DMS114 treated with DMSO at 0.1 percent for 48 hours (cell line): ENCODE data around the gene LYSMD2.

ENCODE experiments used
- DNase-seq: peaks from one replicate; lab custom pipeline; 2025; ENCODE audit not compliant: unreplicated experiment; lab: John Stamatoyannopoulos, UW

Gene LYSMD2

DNA sequence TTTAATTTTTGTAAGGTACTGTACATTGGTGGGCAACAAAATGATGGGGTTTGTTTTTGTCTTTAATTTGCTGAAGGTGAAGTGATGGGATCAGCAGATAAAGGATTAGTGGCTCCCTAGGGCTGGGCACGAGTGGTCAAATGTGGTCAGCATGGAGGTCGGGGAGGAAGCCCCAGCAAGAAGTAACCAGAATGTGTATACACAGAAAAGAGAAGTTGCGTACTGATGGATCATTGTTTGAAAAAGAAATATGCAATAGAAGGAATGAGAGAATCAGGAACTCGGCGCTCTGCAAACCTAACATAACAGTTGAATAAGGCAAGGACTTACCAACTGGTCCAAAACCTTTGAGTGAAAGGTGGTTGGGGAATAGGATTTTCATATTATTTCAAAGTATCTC, 15.4 kb upstream of the LYSMD2 start:
- no peak for DNase-seq

GRCh38 chr15:51751697-51752683, 14.5 kb upstream of the LYSMD2 start:
- DNase-seq: no peak

DNA sequence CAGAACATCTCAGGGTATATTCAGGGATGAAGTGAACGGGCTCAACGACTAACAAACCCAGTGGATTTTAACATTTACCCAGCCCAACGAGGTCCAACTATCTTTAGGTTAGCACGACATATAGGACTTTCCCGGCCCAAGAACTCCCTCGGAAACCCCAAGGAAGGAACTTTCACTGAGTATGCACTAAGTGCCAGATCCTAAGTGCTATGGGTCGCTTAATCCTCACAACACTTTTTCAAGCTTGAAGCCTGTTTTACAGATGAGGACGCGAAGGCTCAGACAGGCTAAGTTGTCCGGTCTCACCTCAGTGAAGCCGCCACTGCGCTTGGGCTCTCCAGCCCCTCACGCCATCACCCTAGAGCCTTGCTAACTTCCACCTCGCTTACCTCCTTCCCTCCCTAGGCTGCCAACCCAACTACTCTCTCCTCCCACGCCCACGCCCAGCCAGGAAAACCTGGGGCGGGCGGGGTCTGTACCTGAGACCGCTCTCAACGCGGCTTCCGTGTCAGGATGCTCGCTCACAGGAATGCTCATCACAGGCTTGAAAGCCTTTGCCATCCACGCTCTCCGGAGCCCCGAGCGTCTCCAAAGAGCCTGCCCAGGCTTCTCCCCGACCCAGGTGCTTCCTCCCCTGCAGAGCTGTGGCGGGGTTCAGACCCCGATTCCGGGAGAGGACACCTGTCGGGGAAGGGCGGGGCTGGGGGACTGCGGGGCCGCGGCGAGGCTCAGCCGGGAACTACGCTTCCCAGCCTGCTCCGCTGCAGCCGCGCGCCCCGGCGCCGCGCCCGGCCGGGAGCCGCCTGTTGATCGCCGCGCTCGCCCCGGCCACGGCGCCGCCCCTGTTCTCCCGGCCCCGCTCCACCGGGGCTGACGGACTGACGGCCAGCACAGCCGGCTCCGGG, 13.6 kb upstream of the LYSMD2 start, which contains the start of gene TMOD2:
TMOD2 (plus strand) TSS at position 806 of the 905 bp plus-strand sequence. CDS start 14,845 bp downstream, outside the sequence.
- no peak for DNase-seq

DNA sequence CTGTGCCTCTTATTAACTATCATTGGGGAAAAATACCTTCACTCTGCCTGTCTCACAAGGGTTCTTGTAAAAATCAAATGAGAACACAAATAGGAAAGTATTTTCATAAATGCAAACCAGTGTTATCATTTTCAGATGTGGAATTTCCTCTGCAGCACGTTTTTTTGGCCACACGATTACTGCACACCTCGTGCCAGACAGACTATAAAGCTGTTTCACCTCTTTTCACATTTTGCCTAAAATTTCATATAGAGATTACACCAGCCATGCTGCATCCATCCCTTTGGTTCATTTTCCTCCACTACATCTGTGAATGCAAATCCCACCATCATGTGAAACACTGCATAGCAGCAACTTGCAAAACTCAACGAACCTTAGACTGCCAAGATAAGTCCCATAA, 12.7 kb upstream of the LYSMD2 start:
- DNase-seq: no peak

DNA sequence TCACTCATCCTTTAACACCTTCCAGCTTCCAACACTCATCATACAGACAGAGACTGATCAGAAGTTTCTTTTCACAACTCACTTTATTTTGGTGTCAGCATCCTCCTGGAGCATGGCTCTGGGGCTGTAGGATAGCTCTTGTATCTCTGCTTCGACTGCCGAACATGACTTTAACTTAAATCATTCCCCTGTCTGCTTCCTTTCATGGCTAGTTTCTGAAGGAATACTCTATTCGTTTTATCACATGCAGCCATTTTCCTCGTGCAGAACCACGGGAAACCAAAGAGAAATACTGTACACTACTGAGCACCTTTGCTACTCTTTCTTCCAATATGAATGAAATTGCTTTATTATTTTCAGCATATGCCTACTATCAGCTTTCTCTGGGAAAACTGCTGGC, 11.9 kb upstream of the LYSMD2 start:
- no peak for DNase-seq

DNA sequence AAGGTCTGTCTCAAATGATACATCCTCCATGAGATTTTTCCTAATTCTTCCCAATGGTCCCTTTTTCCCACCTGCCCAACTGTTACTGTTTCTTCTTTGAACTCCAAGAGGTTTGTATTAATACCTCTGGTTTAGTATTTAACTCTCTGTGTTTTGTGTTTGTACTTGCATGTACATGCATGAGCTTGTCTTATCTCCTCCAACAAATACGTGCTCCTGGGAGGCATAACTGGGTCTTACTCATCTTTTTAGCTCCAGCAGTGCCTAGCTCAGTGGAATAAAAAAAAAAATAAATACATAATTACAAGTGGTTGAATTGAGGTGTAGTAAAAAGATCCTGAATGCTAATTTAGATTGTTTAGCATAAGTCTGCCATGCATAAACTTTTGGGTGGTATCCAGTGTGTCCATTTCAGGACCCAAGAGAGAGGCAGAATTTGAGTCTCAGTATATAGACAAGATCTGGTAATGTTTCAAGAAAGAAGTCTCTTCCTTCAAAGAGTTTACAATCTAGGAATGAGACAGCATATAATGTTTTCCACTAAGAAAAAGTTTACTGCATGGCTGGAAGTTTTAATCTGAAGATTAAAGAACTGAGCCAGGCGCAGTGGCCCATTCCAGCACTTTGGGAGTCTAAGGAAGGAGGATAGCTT, 1.7 kb upstream of the LYSMD2 start:
- DNase-seq: no peak

GRCh38 chr15:51738553-51738952, 1.1 kb upstream of the LYSMD2 start:
- no peak for DNase-seq

DNA sequence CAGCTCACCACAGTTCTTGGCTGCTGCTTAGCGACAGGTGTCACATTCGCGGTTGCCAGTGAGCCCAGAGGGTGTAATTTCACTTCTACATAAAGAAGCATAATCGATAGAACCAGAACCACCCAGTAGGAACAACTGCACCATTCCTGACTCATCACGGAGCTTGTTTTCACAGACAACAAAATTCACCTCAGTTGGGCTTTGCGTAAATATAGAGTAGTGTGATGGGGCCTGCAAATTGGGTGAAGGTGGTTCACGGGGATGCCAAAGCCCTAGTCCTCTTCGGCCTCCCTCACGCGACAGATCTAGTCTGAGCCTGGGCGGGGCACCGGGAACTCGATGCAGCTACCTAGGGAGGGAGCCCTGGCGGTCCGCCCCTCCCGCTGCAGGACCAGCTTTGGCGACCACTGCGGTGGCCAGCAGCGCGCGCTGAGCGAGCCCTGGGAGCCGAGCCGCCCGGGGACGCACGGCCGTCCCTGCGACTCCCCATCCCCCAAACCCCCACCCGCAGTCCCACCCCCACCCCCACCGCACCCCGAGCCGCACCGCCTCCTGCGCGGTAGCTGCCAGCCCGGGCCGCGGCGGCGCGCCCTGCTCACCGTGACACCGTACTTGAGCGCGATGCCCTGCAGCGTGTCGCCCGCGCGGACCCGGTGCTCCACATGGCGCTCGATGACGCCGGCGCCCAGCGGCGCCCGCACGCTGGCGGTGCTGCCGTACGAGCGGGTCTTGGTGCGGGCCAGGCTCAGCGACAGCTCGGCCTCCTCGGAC, 519 bp downstream of the LYSMD2 start:
- DNase-seq: peak; percentile 27

GRCh38 chr15:51736069-51736468, 1.4 kb downstream of the LYSMD2 start:
- no peak for DNase-seq

- no peak for DNase-seq
Measured at GRCh38 chr15:51735228-51736010, 2.0 kb downstream of the LYSMD2 start.

DNA sequence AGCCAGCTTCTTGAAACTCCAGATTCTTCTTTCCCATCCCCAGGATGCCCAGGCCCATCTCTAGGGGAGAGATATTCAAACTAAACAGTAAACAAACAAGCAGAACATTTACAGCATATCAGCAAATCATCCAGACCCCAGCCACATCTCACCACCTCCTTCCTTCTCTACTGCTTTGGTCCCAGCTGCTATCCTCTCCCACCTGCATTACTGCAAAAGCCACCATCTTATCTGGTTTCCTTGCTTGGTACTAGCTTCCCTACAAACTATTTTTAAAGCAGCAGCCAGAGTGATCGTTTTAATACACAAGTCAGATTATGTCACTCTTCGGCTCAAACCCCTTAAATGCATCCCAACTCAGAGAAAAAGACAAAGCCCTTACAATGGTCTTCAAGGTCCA, 4.8 kb downstream of the LYSMD2 start:
- DNase-seq: no peak

- no peak for DNase-seq
Measured at GRCh38 chr15:51731549-51732267, 5.7 kb downstream of the LYSMD2 start.

GRCh38 chr15:51727141-51727897, 10.1 kb downstream of the LYSMD2 start:
- DNase-seq: no peak

DNA sequence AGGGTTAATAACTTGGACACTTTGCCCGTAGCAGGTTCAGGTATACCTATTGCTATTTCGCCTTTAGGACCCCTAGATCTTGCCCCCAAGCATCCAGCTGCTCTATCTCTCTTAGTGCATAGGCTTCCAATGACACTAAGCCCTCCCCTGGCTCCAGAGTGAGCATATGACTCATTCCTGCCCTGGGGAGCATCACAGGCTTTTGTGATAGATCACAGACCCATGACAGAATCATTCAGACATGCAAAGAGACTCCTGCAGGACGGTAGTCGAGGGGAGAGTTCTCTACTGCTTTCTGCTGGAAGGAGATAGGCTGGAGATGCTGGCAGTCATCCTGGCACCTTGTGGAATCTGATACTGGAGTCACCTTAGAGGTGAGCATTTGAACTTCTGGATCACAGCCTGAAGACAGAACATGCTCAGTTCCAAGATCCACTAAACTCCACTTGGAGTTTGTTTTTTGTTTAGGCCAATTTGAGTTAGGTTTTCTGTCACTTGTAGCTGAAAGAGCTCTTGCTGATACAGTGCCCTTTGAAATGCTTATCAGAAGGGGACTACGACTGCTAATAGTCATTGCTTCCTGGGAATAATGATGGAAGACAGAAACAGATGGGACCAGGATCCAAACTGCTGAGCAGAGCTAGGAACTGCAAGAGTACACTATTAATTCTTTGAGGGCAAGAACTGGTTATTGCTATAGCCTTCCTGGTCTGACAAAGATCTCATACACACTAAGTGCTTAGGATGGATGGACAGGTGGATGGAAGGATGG, 11.0 kb downstream of the LYSMD2 start:
- no peak for DNase-seq

DNA sequence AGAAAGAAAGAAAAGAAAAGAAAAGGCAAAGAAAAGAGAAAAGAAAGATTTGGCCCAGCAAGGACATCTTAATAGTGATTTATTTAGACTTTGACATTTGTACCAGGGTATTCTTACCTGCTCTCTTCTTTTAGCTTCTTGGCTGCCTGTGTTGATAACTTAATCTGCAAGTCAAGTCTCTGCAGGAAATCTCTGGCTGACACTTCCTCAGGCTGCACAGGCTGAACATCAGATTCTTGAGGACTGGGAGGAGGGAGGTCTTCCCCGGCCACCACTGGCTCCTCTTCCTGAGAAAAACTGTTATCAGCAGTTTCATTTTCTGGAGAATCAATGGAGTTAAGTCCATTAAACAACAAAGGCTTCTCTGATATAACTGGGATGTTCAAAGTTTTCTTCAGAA, 12.8 kb downstream of the LYSMD2 start:
- DNase-seq: no peak

GRCh38 chr15:51724199-51724598, 13.3 kb downstream of the LYSMD2 start:
- no peak for DNase-seq

DNA sequence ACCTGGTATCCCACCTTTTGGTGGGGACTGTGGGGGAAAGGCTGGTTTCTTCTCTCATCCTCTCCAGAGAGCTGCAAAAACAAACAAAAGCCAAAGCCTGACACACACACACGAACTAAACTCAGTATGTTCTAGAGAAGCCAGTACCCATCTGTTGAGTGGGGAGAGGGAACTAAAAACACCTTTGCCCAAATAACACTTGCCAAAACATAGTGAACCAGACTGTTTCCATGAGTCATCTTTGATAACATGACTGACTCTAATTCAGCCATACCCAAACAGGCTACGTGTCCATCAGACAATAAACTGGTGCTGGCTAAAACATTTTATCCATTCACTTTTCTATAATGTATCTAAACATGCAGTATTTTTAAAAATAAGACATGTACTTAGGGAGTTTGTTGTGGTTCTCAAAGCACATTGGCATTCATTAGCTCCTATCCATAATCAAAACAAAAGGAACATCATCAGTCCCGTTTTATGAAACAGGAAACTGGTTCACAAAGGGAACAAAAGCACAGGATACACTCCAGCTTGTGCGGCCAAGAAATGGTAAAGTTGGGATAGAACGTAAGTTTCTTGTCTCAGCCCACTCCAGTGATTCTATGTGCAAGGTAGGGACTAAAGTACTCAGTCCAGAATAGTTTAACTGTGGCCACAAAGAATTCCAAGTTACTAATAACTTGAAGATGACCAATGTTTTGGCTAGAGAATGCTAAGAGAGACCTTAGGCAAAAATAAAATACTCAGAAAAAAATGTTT, 16.1 kb downstream of the LYSMD2 start:
- no peak for DNase-seq
